Measurements from ENCODE around the gene ZNF32. TPM values are rescaled to one million over a fixed set of nuclear protein-coding genes. Genes with fewer than 3 reads are reported as not detected.
"Not testable (repeated sequence)": the region's sequence is repeated elsewhere in the genome, so short reads cannot be mapped to it uniquely, and the experiment has no call there.

ZNF32 gene
- polyA plus RNA-seq, 1 donor: 46.8 TPM

GRCh38 chr10:43635816-43636215 lies 12.9 kb downstream of the ZNF32 start:
- not testable (repeated sequence) for DNase-seq (ENCODE audit: low read depth)

GRCh38 chr10:43628956-43629355 lies 19.7 kb downstream of the ZNF32 start:
- no peak for DNase-seq (ENCODE audit: low read depth)

GRCh38 chr10:43627942-43628341 lies 20.7 kb downstream of the ZNF32 start:
- DNase-seq (ENCODE audit: low read depth): no peak

GRCh38 chr10:43623351-43623750 lies 25.3 kb downstream of the ZNF32 start:
- no peak for DNase-seq (ENCODE audit: low read depth)

- no peak for DNase-seq (ENCODE audit: low read depth)
These were observed 26.6 kb downstream of the ZNF32 start for GRCh38 chr10:43622038-43622437.

GRCh38 chr10:43619368-43619767 lies 29.3 kb downstream of the ZNF32 start:
- DNase-seq (ENCODE audit: low read depth): no peak

GRCh38 chr10:43616697-43617370 lies 31.8 kb downstream of the ZNF32 start:
- no peak for DNase-seq (ENCODE audit: low read depth)

- DNase-seq (ENCODE audit: low read depth): no peak
These were observed 38.0 kb downstream of the ZNF32 start for GRCh38 chr10:43610636-43611035.

- no peak for DNase-seq (ENCODE audit: low read depth)
These were observed 41.5 kb downstream of the ZNF32 start for GRCh38 chr10:43607199-43607573.

GRCh38 chr10:43606323-43607198 lies 42.1 kb downstream of the ZNF32 start, which contains the start of gene ZNF485:
Gene ZNF485, plus strand, starts transcription at chr10:43606438. Its CDS starts 613 bp downstream, at chr10:43607051.
- DNase-seq (ENCODE audit: low read depth): no peak

- DNase-seq (ENCODE audit: low read depth): no peak
These were observed 42.8 kb downstream of the ZNF32 start for GRCh38 chr10:43605850-43606322.

- DNase-seq (ENCODE audit: low read depth): not testable (repeated sequence)
These were observed 47.1 kb downstream of the ZNF32 start for GRCh38 chr10:43601576-43601975.

- DNase-seq (ENCODE audit: low read depth): no peak
These were observed 49.3 kb downstream of the ZNF32 start for GRCh38 chr10:43599333-43599732.

GRCh38 chr10:43598446-43598845 lies 50.2 kb downstream of the ZNF32 start:
- DNase-seq (ENCODE audit: low read depth): no peak

GRCh38 chr10:43596546-43596945 lies 52.1 kb downstream of the ZNF32 start:
- DNase-seq (ENCODE audit: low read depth): no peak

GRCh38 chr10:43595739-43596298 lies 52.9 kb downstream of the ZNF32 start:
- no peak for DNase-seq (ENCODE audit: low read depth)

- DNase-seq (ENCODE audit: low read depth): no peak
These were observed 53.6 kb downstream of the ZNF32 start for GRCh38 chr10:43594944-43595589.

Other genes with a start within 250 kb of the ZNF32 start
- gene HNRNPF, start 239.7 kb downstream of the ZNF32 start, polyA plus RNA-seq (ENCODE audit: insufficient read length): 100.0 TPM
- gene ZNF487, start 211.8 kb downstream of the ZNF32 start, polyA plus RNA-seq (ENCODE audit: insufficient read length): 4.6 TPM
- 6.6 TPM for gene ZNF239, start 74.3 kb downstream of the ZNF32 start, polyA plus RNA-seq (ENCODE audit: insufficient read length)
- gene ZNF485, start 42.4 kb downstream of the ZNF32 start, polyA plus RNA-seq (ENCODE audit: insufficient read length): 2.7 TPM

All from forelimb muscle (tissue), 1 donor.